Smooth muscle cell (in vitro differentiated cells): ENCODE data around the gene KTN1. TPM values are rescaled to one million over a fixed set of nuclear protein-coding genes. Genes with fewer than 3 reads are reported as not detected.

ENCODE experiments used
- DNase-seq: peaks from one replicate; lab custom pipeline; 2025; ENCODE audit not compliant: unreplicated experiment; lab: John Stamatoyannopoulos, UW
- H2AFZ ChIP-seq: fragments of 200-600 bp; sonication (generic); 2 replicates; pipeline ENCODE4 v1.6.0; 2016; ENCODE audit warnings: antibody characterized with exemption, low read depth, mild to moderate bottlenecking
- H3F3A ChIP-seq: fragments of 200-600 bp; sonication (generic); 2 replicates; pipeline ENCODE4 v1.6.0; 2017; ENCODE audit warnings: antibody characterized with exemption, low read depth
- H3K27ac ChIP-seq: fragments of 200-600 bp; sonication (generic); 2 replicates; pipeline ENCODE4 v1.5.1; 2016; ENCODE audit warnings: low read depth, mild to moderate bottlenecking
- H3K27me3 ChIP-seq: fragments of 200-600 bp; sonication (generic); 2 replicates; pipeline ENCODE4 v1.6.1; 2016; ENCODE audit warnings: low read depth, mild to moderate bottlenecking
- H3K36me3 ChIP-seq: fragments of 200-600 bp; sonication (generic); 2 replicates; pipeline ENCODE4 v1.5.1; 2016; ENCODE audit warnings: low read depth
- H3K4me1 ChIP-seq: fragments of 200-600 bp; sonication (generic); 2 replicates; pipeline ENCODE4 v1.5.1; 2016; ENCODE audit warnings: low read depth
- H3K4me2 ChIP-seq: fragments of 200-600 bp; sonication (generic); 2 replicates; pipeline ENCODE4 v1.6.0; 2016; ENCODE audit warnings: mild to moderate bottlenecking
- H3K4me3 ChIP-seq: fragments of 200-600 bp; sonication (generic); 2 replicates; pipeline ENCODE4 v1.5.1; 2016; ENCODE audit warnings: mild to moderate bottlenecking
- H3K79me2 ChIP-seq: fragments of 200-600 bp; sonication (generic); 2 replicates; pipeline ENCODE4 v1.6.0; 2016; ENCODE audit warnings: low read depth, mild to moderate bottlenecking
- H3K9ac ChIP-seq: fragments of 200-600 bp; sonication (generic); 2 replicates; pipeline ENCODE4 v1.6.0; 2016; ENCODE audit warnings: low read depth
- H3K9me3 ChIP-seq: fragments of 200-600 bp; sonication (generic); replicated peaks from 2 replicates; pipeline ENCODE4 v1.5.1; 2016; ENCODE audit warnings: low read depth
- H4K20me1 ChIP-seq: fragments of 200-600 bp; sonication (generic); 2 replicates; pipeline ENCODE4 v1.6.0; 2016; ENCODE audit warnings: low read depth
- WGBS: methylation state at CpG from one replicate; pipeline ENCODE4 v1.1.7; 2016; ENCODE audit warnings: low lambda C conversion rate; 5-methylcytosine and 5-hydroxymethylcytosine counted together
- polyA plus RNA-seq: library from polyadenylated mRNA; unstranded; fragments of >200 nt; fragmentation: Nextera tagmentation; extraction: Ambion mirVana; gene quantifications from 2 replicates; pipeline ENCODE4 v1.2.1, GENCODE V29; 2016
- total RNA-seq: library from RNA; depleted of rRNA; stranded (reverse); fragments of >200 nt; gene quantifications from 2 replicates; pipeline ENCODE4 v1.2.3, GENCODE V29; 2014
- TF ChIP-seq, protein P1 (sequence below): fragments of 200-600 bp; sonication (generic); IDR thresholded peaks from 2 replicates; pipeline ENCODE4 v1.5.1; 2017; ENCODE audit warnings: borderline replicate concordance, mild to moderate bottlenecking, antibody characterized with exemption; ENCODE audit not compliant: insufficient read depth, poor library complexity, severe bottlenecking

KTN1 gene
- total and polyA plus RNA-seq, 2 experiments from 2014 or later, result 84.8 to 119 TPM

DNA sequence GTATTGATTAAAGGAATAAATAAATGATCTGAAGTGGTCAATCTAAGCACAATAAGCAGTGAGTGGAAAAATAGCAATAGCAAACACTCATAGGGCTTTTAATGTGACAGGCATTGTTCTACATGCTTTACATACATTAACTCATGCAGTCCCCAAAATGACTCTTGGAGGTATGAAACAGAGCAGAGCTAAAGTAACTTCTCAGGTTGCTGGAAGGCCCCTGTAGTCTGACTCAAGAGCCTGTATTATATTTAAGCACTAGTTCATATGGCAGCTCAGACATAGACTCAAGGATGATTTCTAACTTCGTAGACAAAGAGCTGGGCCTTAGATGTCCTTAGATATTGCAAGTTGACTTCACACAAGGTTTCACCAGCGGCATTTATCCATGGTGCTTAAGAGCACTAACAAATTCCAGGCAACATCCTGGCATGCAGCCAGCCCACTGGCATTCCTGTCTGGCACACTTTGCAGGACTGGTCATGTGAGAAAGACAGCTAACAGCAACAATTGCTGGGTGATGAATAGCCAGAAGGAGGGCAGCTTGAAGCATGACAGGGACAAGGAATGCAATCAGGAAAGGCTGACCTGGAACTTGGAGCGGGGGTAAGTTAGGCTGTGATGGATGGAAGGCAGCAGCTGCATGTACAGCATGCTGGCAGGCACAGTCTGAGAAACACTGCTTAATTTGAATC, 22.9 kb upstream of the KTN1 start:
- no peak overlapping the region for H3K9ac ChIP-seq
- no peaks in the 10 kb centered on the region for H3K36me3 ChIP-seq
- TF ChIP-seq, protein P1, sequence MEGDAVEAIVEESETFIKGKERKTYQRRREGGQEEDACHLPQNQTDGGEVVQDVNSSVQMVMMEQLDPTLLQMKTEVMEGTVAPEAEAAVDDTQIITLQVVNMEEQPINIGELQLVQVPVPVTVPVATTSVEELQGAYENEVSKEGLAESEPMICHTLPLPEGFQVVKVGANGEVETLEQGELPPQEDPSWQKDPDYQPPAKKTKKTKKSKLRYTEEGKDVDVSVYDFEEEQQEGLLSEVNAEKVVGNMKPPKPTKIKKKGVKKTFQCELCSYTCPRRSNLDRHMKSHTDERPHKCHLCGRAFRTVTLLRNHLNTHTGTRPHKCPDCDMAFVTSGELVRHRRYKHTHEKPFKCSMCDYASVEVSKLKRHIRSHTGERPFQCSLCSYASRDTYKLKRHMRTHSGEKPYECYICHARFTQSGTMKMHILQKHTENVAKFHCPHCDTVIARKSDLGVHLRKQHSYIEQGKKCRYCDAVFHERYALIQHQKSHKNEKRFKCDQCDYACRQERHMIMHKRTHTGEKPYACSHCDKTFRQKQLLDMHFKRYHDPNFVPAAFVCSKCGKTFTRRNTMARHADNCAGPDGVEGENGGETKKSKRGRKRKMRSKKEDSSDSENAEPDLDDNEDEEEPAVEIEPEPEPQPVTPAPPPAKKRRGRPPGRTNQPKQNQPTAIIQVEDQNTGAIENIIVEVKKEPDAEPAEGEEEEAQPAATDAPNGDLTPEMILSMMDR, result no peak
- H3K4me3 ChIP-seq, result no peak overlapping the region
- WGBS, result 29% methylated on average over 3 of the region's 3 CpGs
- no peaks in the 10 kb centered on the region for H3F3A ChIP-seq
- DNase-seq, result peak; percentile 13
- H3K27me3 ChIP-seq, result no peaks in the 10 kb centered on the region
- peaks cover 9% of the 10 kb centered on the region for H3K4me1 ChIP-seq
- no peaks in the 10 kb centered on the region for H3K79me2 ChIP-seq
- no peaks in the 10 kb centered on the region for H4K20me1 ChIP-seq
- H3K27ac ChIP-seq, result no peak overlapping the region
- H3K9me3 ChIP-seq, result no peaks in the 10 kb centered on the region
- H2AFZ ChIP-seq, result no peak overlapping the region
- H3K4me2 ChIP-seq, result peak overlapping the region; percentile 51

DNA sequence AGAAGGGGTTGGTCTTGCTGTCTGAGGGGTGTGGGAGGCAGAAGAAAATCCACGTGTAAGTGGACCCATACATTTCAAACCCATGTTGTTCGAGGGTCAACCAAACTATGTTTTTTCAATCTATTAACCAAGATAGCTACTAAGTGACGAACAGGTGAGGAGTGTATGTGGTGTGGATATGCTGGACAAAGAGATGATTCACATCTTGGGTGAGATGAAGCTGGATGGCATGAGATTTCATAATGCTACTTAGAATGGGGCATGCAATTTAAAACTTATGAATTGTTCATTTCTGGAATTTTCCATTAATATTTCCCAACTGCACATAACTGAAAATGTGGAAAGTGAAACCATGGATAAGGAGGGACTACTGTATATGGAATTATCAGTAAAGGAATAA, 17.9 kb upstream of the KTN1 start:
- Histone ChIP-seq H3K27me3 (no peaks in the 10 kb centered on the region), H3K4me1 (peaks cover 4% of the 10 kb centered on the region), H3K9ac (no peak overlapping the region)

DNA sequence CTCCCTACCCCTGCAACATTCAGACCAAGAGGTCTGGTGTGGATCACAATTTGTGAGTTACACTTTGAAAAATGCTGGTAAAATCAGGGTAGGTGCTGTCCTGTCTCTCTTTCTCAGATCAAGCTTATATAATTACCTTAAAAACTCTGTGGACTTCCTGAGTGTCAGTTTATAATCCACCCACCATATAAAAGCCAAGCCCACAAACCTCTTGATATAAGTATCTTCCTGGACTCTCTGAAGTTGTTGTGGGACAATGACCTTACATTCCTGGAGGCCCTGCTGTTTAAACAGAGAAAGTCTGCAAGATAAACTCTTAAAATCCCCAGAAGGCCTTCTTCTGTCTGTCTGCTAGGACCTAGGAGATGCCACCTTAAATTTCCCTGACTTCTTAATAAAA, 11.4 kb upstream of the KTN1 start:
- Histone ChIP-seq H3K9me3 (no peaks in the 10 kb centered on the region), H3K27me3 (no peaks in the 10 kb centered on the region), H3K79me2 (no peaks in the 10 kb centered on the region), H3K4me3 (no peak overlapping the region), H4K20me1 (no peaks in the 10 kb centered on the region), H3K36me3 (no peaks in the 10 kb centered on the region), H3K4me1 (peaks cover 8% of the 10 kb centered on the region), H3K27ac (no peak overlapping the region), H2AFZ (no peak overlapping the region), H3F3A (no peaks in the 10 kb centered on the region), H3K4me2 (no peak overlapping the region), H3K9ac (no peak overlapping the region)
- no peak for DNase-seq
- TF ChIP-seq, protein P1, result no peak

More for the DNA sequence above, 17.9 kb upstream of the KTN1 start:
- H3F3A ChIP-seq, result no peaks in the 10 kb centered on the region
- H3K27ac ChIP-seq, result no peak overlapping the region
- no peaks in the 10 kb centered on the region for H4K20me1 ChIP-seq
- no peaks in the 10 kb centered on the region for H3K9me3 ChIP-seq
- 94% methylated on average over 3 of the region's 3 CpGs for WGBS
- H2AFZ ChIP-seq, result no peak overlapping the region
- no peaks in the 10 kb centered on the region for H3K79me2 ChIP-seq
- DNase-seq, result no peak
- no peak overlapping the region for H3K4me2 ChIP-seq
- H3K4me3 ChIP-seq, result no peak overlapping the region
- TF ChIP-seq, protein P1, result no peak
- H3K36me3 ChIP-seq, result no peaks in the 10 kb centered on the region

DNA sequence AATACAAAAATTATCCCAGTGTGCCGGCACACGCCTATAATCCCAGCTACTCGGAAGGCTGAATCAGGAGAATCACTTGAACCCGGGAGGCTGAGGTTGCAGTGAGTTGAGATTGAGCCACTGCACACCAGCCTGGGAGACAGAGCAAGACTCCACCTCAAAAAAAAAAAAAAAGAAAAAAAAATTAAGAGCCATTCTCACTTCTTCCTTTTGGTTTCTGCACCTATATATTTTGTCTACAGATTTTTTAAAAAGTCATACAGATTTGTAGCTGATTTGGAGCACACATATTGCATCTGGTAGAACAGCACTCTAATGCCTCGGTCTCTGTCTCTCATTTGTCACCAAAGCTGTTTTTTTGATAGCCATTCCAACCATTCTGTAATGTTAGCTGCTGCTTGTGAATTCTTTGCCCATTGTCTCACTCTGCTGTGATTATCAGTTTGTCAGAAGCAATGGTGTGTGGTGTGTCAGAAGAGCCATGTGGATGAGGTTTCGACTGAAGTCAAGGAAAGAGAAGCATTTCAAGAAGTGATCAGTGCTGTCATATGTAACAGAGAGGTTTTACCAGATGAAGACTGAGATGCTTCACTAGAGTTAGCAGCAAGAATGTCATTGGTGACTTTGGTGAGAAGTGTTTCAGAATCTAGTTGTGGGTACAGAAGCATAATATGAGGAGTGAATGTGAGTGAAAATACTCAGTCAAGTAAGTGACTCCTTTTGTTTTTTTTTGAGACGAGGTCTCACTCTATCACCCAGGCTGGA, 8.7 kb upstream of the KTN1 start:
- Histone ChIP-seq H3K36me3 (no peaks in the 10 kb centered on the region), H3K9ac (no peak overlapping the region), H2AFZ (no peak overlapping the region), H3K4me2 (no peak overlapping the region), H3K4me1 (peaks cover 8% of the 10 kb centered on the region), H3K79me2 (no peaks in the 10 kb centered on the region), H4K20me1 (no peaks in the 10 kb centered on the region), H3F3A (no peaks in the 10 kb centered on the region), H3K27ac (no peak overlapping the region), H3K4me3 (no peak overlapping the region), H3K27me3 (no peaks in the 10 kb centered on the region), H3K9me3 (no peaks in the 10 kb centered on the region)
- TF ChIP-seq, protein P1, result no peak
- WGBS, result 90% methylated on average over 7 of the region's 7 CpGs
- DNase-seq, result no peak
